Measurements from ENCODE around the gene KRT75. TPM values are rescaled to one million over a fixed set of nuclear protein-coding genes. Genes with fewer than 3 reads are reported as not detected.

Gene KRT75
- total and polyA plus RNA-seq, 2 of the 4 experiments (the other 2 are of a cell fraction) = not detected

- no peak overlapping the region for H3K56ac ChIP-seq (ENCODE audit: extremely low read depth, insufficient read depth, low read length)
- POLR2A ChIA-PET (ENCODE audit: unreplicated experiment) = no interaction called here
- intact Hi-C loops (cut with micrococcal nuclease) = no loop called here
- DNase-seq = no peak
- H2BK120ac ChIP-seq (ENCODE audit: low read depth, low read length) = no peak overlapping the region
- CTCF ChIA-PET = interaction anchor here (1.0 kb wide), 1 partner anchor 11 kb away, joined by 3 read pairs; no protein-coding TSS in a partner anchor
- H4K8ac ChIP-seq (ENCODE audit: low read depth in 2 of 2, low read length in 2 of 2) = no peak overlapping the region
- WGBS, 2 experiments (ENCODE audit: extremely low coverage in 2 of 2, insufficient read length in 1 of 2) = no CpG with 5 or more reads among the region's 2 CpGs
- H2AK5ac ChIP-seq (ENCODE audit: low read depth, low read length) = no peak overlapping the region
- no peak overlapping the region for H3K9ac ChIP-seq (ENCODE audit: low read depth, low read length)
- no peaks in the 10 kb centered on the region for H3K79me1 ChIP-seq (ENCODE audit: low read depth in 1 of 2, low read length in 2 of 2)
- no peaks in the 10 kb centered on the region for H3K36me3 ChIP-seq (ENCODE audit: control insufficient read depth, insufficient read depth, low read length)
- H2BK5ac ChIP-seq (ENCODE audit: low read depth, low read length, poor library complexity, severe bottlenecking) = no peak overlapping the region
- H4K5ac ChIP-seq (ENCODE audit: low read depth, low read length) = no peak overlapping the region
- no peak overlapping the region for H4K91ac ChIP-seq (ENCODE audit: insufficient read depth, low read depth, low read length)
- no peak overlapping the region for H2AK9ac ChIP-seq (replicated peaks; ENCODE audit: low read depth, low read length, poor library complexity)
- dilution Hi-C loops (cut with HindIII; ENCODE audit: low sequenced_read_pairs, unreplicated experiment) = no loop called here
- no peak overlapping the region; the same call in 2 of the 3 replicates for H2BK15ac ChIP-seq (ENCODE audit: low read depth, low read length)
- no peaks in the 10 kb centered on the region for H4K20me1 ChIP-seq (ENCODE audit: insufficient read depth, low read length)
- in situ Hi-C loops (cut with MboI; ENCODE audit: low sequenced_read_pairs) = no loop called here
- H3K4me3 ChIP-seq (ENCODE audit: insufficient read depth, low read depth, low read length) = no peak overlapping the region
- no peak overlapping the region for H2AFZ ChIP-seq (replicated peaks; ENCODE audit: low read length, poor library complexity)
- no peak for ATAC-seq (ENCODE audit: low read depth)
- H3K9me1 ChIP-seq (ENCODE audit: insufficient read depth, low read length) = no peaks in the 10 kb centered on the region
- no peaks in the 10 kb centered on the region; the same call in 1 of the 2 replicates for H3K4me1 ChIP-seq (ENCODE audit: control insufficient read depth, insufficient read depth, low read length)
- TF ChIP-seq RFX5 (IDR thresholded peaks at IDR 0.05; ENCODE audit: low read depth, low read length) = no peak
- TF ChIP-seq ELK1 (IDR thresholded peaks at IDR 0.05; ENCODE audit: borderline replicate concordance, low read depth, low read length) = no peak
- no peak for TF ChIP-seq MXI1 (IDR thresholded peaks at IDR 0.05; ENCODE audit: borderline replicate concordance, low read depth, low read length)
- no peak for TF ChIP-seq BHLHE40 (IDR thresholded peaks at IDR 0.05; ENCODE audit: low read depth, low read length)
- no peak for TF ChIP-seq MAFK (IDR thresholded peaks at IDR 0.05; ENCODE audit: low read depth, low read length)
- no peak for TF ChIP-seq CHD1 (IDR thresholded peaks at IDR 0.05; ENCODE audit: low read depth, low read length)
- TF ChIP-seq RAD21 (IDR thresholded peaks at IDR 0.05; ENCODE audit: low read length) = no peak
- TF ChIP-seq RCOR1 (IDR thresholded peaks at IDR 0.05; ENCODE audit: insufficient replicate concordance, low read length) = no peak
- TF ChIP-seq CEBPB (IDR thresholded peaks at IDR 0.05; ENCODE audit: low read depth, low read length) = no peak
- TF ChIP-seq USF2 (IDR thresholded peaks at IDR 0.05; ENCODE audit: low read depth, low read length) = no peak
- TF ChIP-seq POLR2A (IDR thresholded peaks at IDR 0.05; ENCODE audit: low read depth, low read length) = no peak
- TF ChIP-seq SMC3 (IDR thresholded peaks at IDR 0.05; ENCODE audit: low read depth, low read length) = no peak
- no peak for TF ChIP-seq FOS (IDR thresholded peaks at IDR 0.05; ENCODE audit: low read depth, low read length)
- TF ChIP-seq MAZ (IDR thresholded peaks at IDR 0.05; ENCODE audit: borderline replicate concordance, low read depth, low read length) = no peak
- no peak for TF ChIP-seq NFE2L2 (IDR thresholded peaks at IDR 0.05; ENCODE audit: low read depth, low read length)
- TF ChIP-seq CTCF (conservative IDR thresholded peaks at IDR 0.05; ENCODE audit: low read depth, low read length) = no peak
- no TSS peak for BruUV-seq (replicated peaks)
- H3K9me3 ChIP-seq (ENCODE audit: control insufficient read depth, insufficient read depth, low read length) = no peaks in the 10 kb centered on the region
- no peak overlapping the region for H3K14ac ChIP-seq (replicated peaks; ENCODE audit: low read depth, low read length)
- H3K18ac ChIP-seq (ENCODE audit: low read depth, low read length) = no peak overlapping the region
- H2BK20ac ChIP-seq (ENCODE audit: low read depth, low read length) = no peak overlapping the region
- H3K4ac ChIP-seq (ENCODE audit: low read depth, low read length) = no peak overlapping the region
- H3K23ac ChIP-seq (ENCODE audit: low read depth, low read length) = no peak overlapping the region
- H3K27me3 ChIP-seq (ENCODE audit: control insufficient read depth, insufficient read depth, low read length) = peaks cover 6% of the 10 kb centered on the region; the same call in 1 of the 2 replicates
- no peak overlapping the region for H3K27ac ChIP-seq (ENCODE audit: insufficient read depth, low read length)
- H3K4me2 ChIP-seq (ENCODE audit: low read depth, low read length) = no peak overlapping the region
Observed at GRCh38 chr12:52439845-52440244, 5.7 kb upstream of the KRT75 start.

Data from IMR-90 (cell line).